Measurements from ENCODE around the gene PIBF1.
"Not testable (repeated sequence)": the region's sequence is repeated elsewhere in the genome, so short reads cannot be mapped to it uniquely, and the experiment has no call there.

The PIBF1 gene

GRCh38 chr13:73034901-73035300, 253.0 kb downstream of the PIBF1 start:
- DNase-seq, result no peak

- no peak for DNase-seq
Measured at GRCh38 chr13:73035660-73036059, 253.7 kb downstream of the PIBF1 start.

- no peak for DNase-seq
Measured at GRCh38 chr13:73036566-73036965, 254.6 kb downstream of the PIBF1 start.

GRCh38 chr13:73038064-73038463, 256.1 kb downstream of the PIBF1 start:
- DNase-seq, result no peak

- DNase-seq, result no peak
Measured at GRCh38 chr13:73039201-73040108, 257.5 kb downstream of the PIBF1 start.

GRCh38 chr13:73040484-73040883, 258.6 kb downstream of the PIBF1 start:
- DNase-seq, result no peak

- no peak for DNase-seq
Measured at GRCh38 chr13:73040968-73041596, 259.1 kb downstream of the PIBF1 start.

- DNase-seq, result no peak
Measured at GRCh38 chr13:73045031-73045430, 263.1 kb downstream of the PIBF1 start.

GRCh38 chr13:73048615-73049014, 266.7 kb downstream of the PIBF1 start:
- not testable (repeated sequence) for DNase-seq

GRCh38 chr13:73054712-73055111, 272.8 kb downstream of the PIBF1 start:
- no peak for DNase-seq

GRCh38 chr13:73055813-73056564, 274.1 kb downstream of the PIBF1 start:
- DNase-seq, result no peak

GRCh38 chr13:73056565-73056962, 274.6 kb downstream of the PIBF1 start:
- no peak for DNase-seq

GRCh38 chr13:73057284-73058063, 275.5 kb downstream of the PIBF1 start:
- DNase-seq, result no peak

- DNase-seq, result no peak
Measured at GRCh38 chr13:73058064-73058313, 276.1 kb downstream of the PIBF1 start.

- no peak for DNase-seq
Measured at GRCh38 chr13:73058432-73058735, 276.5 kb downstream of the PIBF1 start.

GRCh38 chr13:73058736-73059459, 277.0 kb downstream of the PIBF1 start, which contains the start of gene KLF5:
Gene KLF5 (plus strand): TSS chr13:73059005. CDS start chr13:73059328, 323 bp downstream.
- peak; percentile 97 for DNase-seq

GRCh38 chr13:73059460-73060250, 277.7 kb downstream of the PIBF1 start:
- DNase-seq, result peak; percentile 41

- DNase-seq, result peak; percentile 14
Measured at GRCh38 chr13:73060251-73061160, 278.6 kb downstream of the PIBF1 start.

- DNase-seq, result no peak
Measured at GRCh38 chr13:73061473-73061872, 279.5 kb downstream of the PIBF1 start.

GRCh38 chr13:73061876-73062275, 279.9 kb downstream of the PIBF1 start:
- DNase-seq, result no peak
